NT2/D1 (cell line): ENCODE results near the gene EIF3B.
"Not testable (repeated sequence)": the region's sequence is repeated elsewhere in the genome, so short reads cannot be mapped to it uniquely, and the experiment has no call there.

Experiments
- DNase-seq: peaks from one replicate; pipeline ENCODE4 v3.0.0-alpha.2; 2011; ENCODE audit warnings: low read depth, low spot score
- H3K27me3 ChIP-seq: 2 replicates; pipeline ENCODE4 v1.6.0; 2011; ENCODE audit warnings: mild to moderate bottlenecking; ENCODE audit not compliant: insufficient read length, insufficient read depth
- H3K36me3 ChIP-seq: 2 replicates; pipeline ENCODE4 v1.6.1; 2011; ENCODE audit warnings: mild to moderate bottlenecking, low read length, mixed read lengths; ENCODE audit not compliant: insufficient read depth, insufficient read length
- H3K4me1 ChIP-seq: 2 replicates; pipeline ENCODE4 v1.5.1; 2011; ENCODE audit not compliant: insufficient read depth, insufficient read length
- H3K4me3 ChIP-seq: 2 replicates; pipeline ENCODE4 v1.5.1; 2011; ENCODE audit warnings: low read depth; ENCODE audit not compliant: insufficient read length
- H3K9ac ChIP-seq: 2 replicates; pipeline ENCODE4 v1.6.0; 2011; ENCODE audit warnings: low read depth; ENCODE audit not compliant: insufficient read length
- H3K9me3 ChIP-seq: 2 replicates; pipeline ENCODE4 v1.5.1; 2011; ENCODE audit warnings: mild to moderate bottlenecking, low read length; ENCODE audit not compliant: insufficient read depth
- SUZ12 ChIP-seq: IDR thresholded peaks from 2 replicates; pipeline ENCODE4 v1.6.1; 2011; ENCODE audit not compliant: insufficient read length, insufficient read depth; ENCODE audit errors: extremely low read depth
- YY1 ChIP-seq: IDR thresholded peaks from 2 replicates; pipeline ENCODE4 v1.6.1; 2011; ENCODE audit not compliant: insufficient read length, insufficient read depth
- ZNF274 ChIP-seq: IDR thresholded peaks from 2 replicates; pipeline ENCODE4 v1.6.1; 2011; ENCODE audit warnings: mild to moderate bottlenecking, low read depth, low read length

The EIF3B gene

DNA sequence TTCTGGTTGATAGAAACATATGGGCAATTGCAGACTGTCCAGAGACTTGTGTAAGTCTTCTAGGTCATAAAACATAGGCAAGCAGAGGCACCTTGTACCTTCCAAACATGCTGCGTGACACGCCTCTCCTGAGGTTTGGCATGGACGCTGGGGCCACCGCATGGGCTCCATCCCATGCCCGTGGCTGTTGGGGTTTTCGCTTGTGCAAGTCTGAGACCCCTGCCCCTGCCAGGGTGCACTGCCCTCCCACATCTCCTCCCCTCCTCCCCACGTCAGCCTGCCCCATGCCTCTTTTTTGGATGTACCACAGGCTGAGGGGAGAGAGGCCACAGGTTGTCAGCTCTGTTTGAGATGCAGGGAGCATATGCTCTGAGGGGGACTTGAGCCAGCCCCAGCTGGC is 19.0 kb downstream of the EIF3B start:
- Histone ChIP-seq H3K27me3 (no peaks in the 10 kb centered on the region), H3K4me3 (no peak overlapping the region), H3K4me1 (no peaks in the 10 kb centered on the region), H3K9me3 (no peaks in the 10 kb centered on the region), H3K36me3 (peaks cover 93% of the 10 kb centered on the region), H3K9ac (no peak overlapping the region)
- DNase-seq: no peak
- TF ChIP-seq ZNF274: no peak
- no peak for TF ChIP-seq YY1
- no peak for TF ChIP-seq SUZ12

DNA sequence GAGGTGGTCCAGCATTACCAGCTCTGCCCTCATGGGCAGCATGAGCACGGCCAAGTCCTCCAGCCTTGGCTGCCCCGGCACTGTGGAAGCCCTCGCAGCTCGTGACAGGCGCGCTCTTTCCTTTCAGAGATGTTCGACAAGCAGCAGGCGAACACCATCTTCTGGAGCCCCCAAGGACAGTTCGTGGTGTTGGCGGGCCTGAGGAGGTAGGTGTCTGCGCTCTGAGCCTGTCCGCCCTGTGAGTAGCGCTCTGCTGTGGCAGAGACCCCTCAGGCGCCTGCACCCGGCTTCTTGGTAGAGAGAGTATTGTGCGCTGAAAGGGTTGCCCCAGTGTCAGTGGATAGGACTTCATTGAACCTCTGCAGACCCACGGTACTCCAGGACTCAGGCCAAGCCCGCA is 19.8 kb downstream of the EIF3B start:
- peaks cover 93% of the 10 kb centered on the region for H3K36me3 ChIP-seq

GRCh38 chr7:2374830-2375728 is 20.5 kb downstream of the EIF3B start:
- Histone ChIP-seq H3K27me3 (no peaks in the 10 kb centered on the region), H3K4me3 (no peak overlapping the region), H3K9me3 (no peaks in the 10 kb centered on the region), H3K4me1 (no peaks in the 10 kb centered on the region), H3K36me3 (peaks cover 93% of the 10 kb centered on the region), H3K9ac (no peak overlapping the region)
- TF ChIP-seq ZNF274 (no peak), YY1 (no peak), SUZ12 (no peak)
- DNase-seq: no peak

More for the DNA sequence above, 19.8 kb downstream of the EIF3B start:
- no peak for DNase-seq
- H3K9me3 ChIP-seq: no peaks in the 10 kb centered on the region
- no peak for TF ChIP-seq SUZ12
- TF ChIP-seq YY1: no peak
- TF ChIP-seq ZNF274: no peak
- no peak overlapping the region for H3K9ac ChIP-seq
- H3K4me1 ChIP-seq: no peaks in the 10 kb centered on the region
- no peak overlapping the region for H3K4me3 ChIP-seq
- no peaks in the 10 kb centered on the region for H3K27me3 ChIP-seq

GRCh38 chr7:2376351-2377154 is 21.9 kb downstream of the EIF3B start:
- DNase-seq: no peak
- peaks cover 94% of the 10 kb centered on the region for H3K36me3 ChIP-seq
- no peak overlapping the region for H3K9ac ChIP-seq

GRCh38 chr7:2377492-2377891 is 22.9 kb downstream of the EIF3B start:
- not testable (repeated sequence) for H3K4me3 ChIP-seq, DNase-seq, H3K27me3 ChIP-seq, H3K9ac ChIP-seq, H3K9me3 ChIP-seq, H3K4me1 ChIP-seq
- peaks cover 94% of the 10 kb centered on the region for H3K36me3 ChIP-seq

More at GRCh38 chr7:2376351-2377154, 21.9 kb downstream of the EIF3B start:
- no peak for TF ChIP-seq SUZ12
- no peaks in the 10 kb centered on the region for H3K9me3 ChIP-seq
- H3K4me3 ChIP-seq: no peak overlapping the region
- H3K4me1 ChIP-seq: no peaks in the 10 kb centered on the region
- H3K27me3 ChIP-seq: no peaks in the 10 kb centered on the region

GRCh38 chr7:2378125-2378524 is 23.5 kb downstream of the EIF3B start:
- H3K27me3 ChIP-seq, H3K9ac ChIP-seq, DNase-seq, H3K4me3 ChIP-seq, H3K4me1 ChIP-seq, H3K9me3 ChIP-seq: not testable (repeated sequence)
- peaks cover 92% of the 10 kb centered on the region for H3K36me3 ChIP-seq

GRCh38 chr7:2379161-2379560 is 24.5 kb downstream of the EIF3B start:
- no peak for DNase-seq
- Histone ChIP-seq H3K27me3 (no peaks in the 10 kb centered on the region), H3K4me1 (no peaks in the 10 kb centered on the region), H3K9ac (no peak overlapping the region), H3K36me3 (peaks cover 89% of the 10 kb centered on the region), H3K9me3 (no peaks in the 10 kb centered on the region), H3K4me3 (no peak overlapping the region)
- TF ChIP-seq ZNF274 (no peak), YY1 (no peak), SUZ12 (no peak)
